Panc1 (cell line): ENCODE results near the gene ZNF146.

ENCODE experiments used
- POLR2AphosphoS5 ChIP-seq: IDR thresholded peaks from 2 replicates; pipeline ENCODE4 v1.6.1; 2012; ENCODE audit warnings: mild to moderate bottlenecking, low read depth, low read length, moderate library complexity
- SIN3A ChIP-seq: IDR thresholded peaks from 2 replicates; pipeline ENCODE4 v1.6.1; 2012; ENCODE audit warnings: low read depth, mild to moderate bottlenecking, low read length, moderate library complexity, borderline replicate concordance; ENCODE audit not compliant: insufficient read depth
- TCF7L2 ChIP-seq: IDR thresholded peaks from 2 replicates; pipeline ENCODE4 v1.6.1; 2011; ENCODE audit warnings: mild to moderate bottlenecking, low read depth, low read length, inconsistent platforms
- TF ChIP-seq, protein P1 (sequence below): fragments of 450-650 bp; IDR thresholded peaks from 2 replicates; pipeline ENCODE4 v1.5.1; 2017; ENCODE audit warnings: mild to moderate bottlenecking
- TF ChIP-seq, protein P2 (sequence below), 2 experiments: IDR thresholded peaks; 2 replicates each; pipeline ENCODE4 v1.6.1; 2011 to 2012; ENCODE audit warnings: low read depth in 2 of 2, control low read depth in 1 of 2, low read length in 1 of 2, mild to moderate bottlenecking in 1 of 2, moderate library complexity in 1 of 2; ENCODE audit not compliant: insufficient read depth in 1 of 2

- TF ChIP-seq, protein P1, sequence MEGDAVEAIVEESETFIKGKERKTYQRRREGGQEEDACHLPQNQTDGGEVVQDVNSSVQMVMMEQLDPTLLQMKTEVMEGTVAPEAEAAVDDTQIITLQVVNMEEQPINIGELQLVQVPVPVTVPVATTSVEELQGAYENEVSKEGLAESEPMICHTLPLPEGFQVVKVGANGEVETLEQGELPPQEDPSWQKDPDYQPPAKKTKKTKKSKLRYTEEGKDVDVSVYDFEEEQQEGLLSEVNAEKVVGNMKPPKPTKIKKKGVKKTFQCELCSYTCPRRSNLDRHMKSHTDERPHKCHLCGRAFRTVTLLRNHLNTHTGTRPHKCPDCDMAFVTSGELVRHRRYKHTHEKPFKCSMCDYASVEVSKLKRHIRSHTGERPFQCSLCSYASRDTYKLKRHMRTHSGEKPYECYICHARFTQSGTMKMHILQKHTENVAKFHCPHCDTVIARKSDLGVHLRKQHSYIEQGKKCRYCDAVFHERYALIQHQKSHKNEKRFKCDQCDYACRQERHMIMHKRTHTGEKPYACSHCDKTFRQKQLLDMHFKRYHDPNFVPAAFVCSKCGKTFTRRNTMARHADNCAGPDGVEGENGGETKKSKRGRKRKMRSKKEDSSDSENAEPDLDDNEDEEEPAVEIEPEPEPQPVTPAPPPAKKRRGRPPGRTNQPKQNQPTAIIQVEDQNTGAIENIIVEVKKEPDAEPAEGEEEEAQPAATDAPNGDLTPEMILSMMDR: no peak
- TF ChIP-seq, protein P2, sequence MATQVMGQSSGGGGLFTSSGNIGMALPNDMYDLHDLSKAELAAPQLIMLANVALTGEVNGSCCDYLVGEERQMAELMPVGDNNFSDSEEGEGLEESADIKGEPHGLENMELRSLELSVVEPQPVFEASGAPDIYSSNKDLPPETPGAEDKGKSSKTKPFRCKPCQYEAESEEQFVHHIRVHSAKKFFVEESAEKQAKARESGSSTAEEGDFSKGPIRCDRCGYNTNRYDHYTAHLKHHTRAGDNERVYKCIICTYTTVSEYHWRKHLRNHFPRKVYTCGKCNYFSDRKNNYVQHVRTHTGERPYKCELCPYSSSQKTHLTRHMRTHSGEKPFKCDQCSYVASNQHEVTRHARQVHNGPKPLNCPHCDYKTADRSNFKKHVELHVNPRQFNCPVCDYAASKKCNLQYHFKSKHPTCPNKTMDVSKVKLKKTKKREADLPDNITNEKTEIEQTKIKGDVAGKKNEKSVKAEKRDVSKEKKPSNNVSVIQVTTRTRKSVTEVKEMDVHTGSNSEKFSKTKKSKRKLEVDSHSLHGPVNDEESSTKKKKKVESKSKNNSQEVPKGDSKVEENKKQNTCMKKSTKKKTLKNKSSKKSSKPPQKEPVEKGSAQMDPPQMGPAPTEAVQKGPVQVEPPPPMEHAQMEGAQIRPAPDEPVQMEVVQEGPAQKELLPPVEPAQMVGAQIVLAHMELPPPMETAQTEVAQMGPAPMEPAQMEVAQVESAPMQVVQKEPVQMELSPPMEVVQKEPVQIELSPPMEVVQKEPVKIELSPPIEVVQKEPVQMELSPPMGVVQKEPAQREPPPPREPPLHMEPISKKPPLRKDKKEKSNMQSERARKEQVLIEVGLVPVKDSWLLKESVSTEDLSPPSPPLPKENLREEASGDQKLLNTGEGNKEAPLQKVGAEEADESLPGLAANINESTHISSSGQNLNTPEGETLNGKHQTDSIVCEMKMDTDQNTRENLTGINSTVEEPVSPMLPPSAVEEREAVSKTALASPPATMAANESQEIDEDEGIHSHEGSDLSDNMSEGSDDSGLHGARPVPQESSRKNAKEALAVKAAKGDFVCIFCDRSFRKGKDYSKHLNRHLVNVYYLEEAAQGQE (IDR thresholded peaks at IDR 0.05; ENCODE audit: insufficient read depth in 1 of 2, low read depth in 2 of 2, low read length in 1 of 2): no peak
- TF ChIP-seq POLR2AphosphoS5 (no peak), SIN3A (no peak), TCF7L2 (no peak)
Observed at GRCh38 chr19:36236946-36237310, 22.0 kb downstream of the ZNF146 start.
